WERI-Rb-1 (cell line): ENCODE data around the gene CCDC47.

Experiments
- DNase-seq: peaks from one replicate; pipeline ENCODE4 v3.0.0-alpha.2; 2020
- H3K27ac ChIP-seq: fragments of 250-450 bp; sonication (Bioruptor Pico); 2 replicates; pipeline ENCODE4 v1.5.1; 2020; ENCODE audit warnings: mild to moderate bottlenecking, moderate library complexity
- H3K27me3 ChIP-seq: fragments of 250-450 bp; sonication (Bioruptor Pico); 2 replicates; pipeline ENCODE4 v1.5.1; 2021; ENCODE audit warnings: mild to moderate bottlenecking, low read depth, moderate library complexity; ENCODE audit not compliant: insufficient read depth, severe bottlenecking
- H3K36me3 ChIP-seq: fragments of 250-450 bp; sonication (Bioruptor Pico); 2 replicates; pipeline ENCODE4 v1.5.1; 2020; ENCODE audit warnings: mild to moderate bottlenecking, moderate library complexity
- H3K4me3 ChIP-seq: 2 replicates; pipeline ENCODE4 v1.5.1; 2011; ENCODE audit warnings: low read depth, mild to moderate bottlenecking, control low read depth, low read length
- H3K9me3 ChIP-seq: fragments of 250-450 bp; sonication (Bioruptor Pico); 2 replicates; pipeline ENCODE4 v1.5.1; 2021; ENCODE audit warnings: mild to moderate bottlenecking, moderate library complexity; ENCODE audit not compliant: severe bottlenecking
- CTCF ChIP-seq: IDR thresholded peaks from 2 replicates; pipeline ENCODE4 v1.5.1; 2011; ENCODE audit warnings: low read depth, mild to moderate bottlenecking, control low read depth, inconsistent platforms, low read length

The CCDC47 gene

GRCh38 chr17:63714550-63715277 lies 58.7 kb downstream of the CCDC47 start:
- no peaks in the 10 kb centered on the region for H3K9me3 ChIP-seq
- DNase-seq, result no peak
- peaks cover 39% of the 10 kb centered on the region for H3K36me3 ChIP-seq
- H3K27ac ChIP-seq, result no peak overlapping the region
- no peak for TF ChIP-seq CTCF
- no peaks in the 10 kb centered on the region for H3K27me3 ChIP-seq
- no peak overlapping the region for H3K4me3 ChIP-seq

- DNase-seq, result no peak
- no peaks in the 10 kb centered on the region for H3K27me3 ChIP-seq
- H3K36me3 ChIP-seq, result peaks cover 53% of the 10 kb centered on the region
- no peak for TF ChIP-seq CTCF
- H3K4me3 ChIP-seq, result no peak overlapping the region
- no peaks in the 10 kb centered on the region for H3K9me3 ChIP-seq
- no peak overlapping the region for H3K27ac ChIP-seq
Observed at GRCh38 chr17:63709110-63709509, 64.3 kb downstream of the CCDC47 start.

GRCh38 chr17:63707151-63707550 lies 66.2 kb downstream of the CCDC47 start:
- DNase-seq, result no peak
- Histone ChIP-seq H3K27ac (no peak overlapping the region), H3K27me3 (no peaks in the 10 kb centered on the region), H3K36me3 (peaks cover 57% of the 10 kb centered on the region), H3K4me3 (no peak overlapping the region), H3K9me3 (no peaks in the 10 kb centered on the region)
- TF ChIP-seq CTCF, result no peak

GRCh38 chr17:63706336-63707082 lies 66.9 kb downstream of the CCDC47 start:
- no peak for TF ChIP-seq CTCF
- Histone ChIP-seq H3K36me3 (peaks cover 52% of the 10 kb centered on the region), H3K9me3 (no peaks in the 10 kb centered on the region), H3K27ac (no peak overlapping the region), H3K27me3 (no peaks in the 10 kb centered on the region), H3K4me3 (no peak overlapping the region)
- DNase-seq, result no peak

- Histone ChIP-seq H3K27me3 (no peaks in the 10 kb centered on the region), H3K27ac (no peak overlapping the region), H3K9me3 (no peaks in the 10 kb centered on the region), H3K4me3 (no peak overlapping the region), H3K36me3 (peaks cover 47% of the 10 kb centered on the region)
- TF ChIP-seq CTCF, result no peak
- DNase-seq, result no peak
Observed at GRCh38 chr17:63705657-63706056, 67.7 kb downstream of the CCDC47 start.
